SK-N-SH (cell line): ENCODE results near the gene C8B. TPM values are rescaled to one million over a fixed set of nuclear protein-coding genes. Genes with fewer than 3 reads are reported as not detected.

Experiments used
- CTCF ChIA-PET: fragments of 300-600, 350-600 bp; formaldehyde crosslinking; extraction: SDS; loops from one replicate; lab custom pipeline; 2021; lab: Yijun Ruan, JAX
- POLR2A ChIA-PET: fragments of 350-600 bp; sonication (Branson Sonifier 250); formaldehyde crosslinking; extraction: SDS; loops from one replicate; lab custom pipeline; 2020; ENCODE audit warnings: antibody characterized with exemption, inconsistent platforms; lab: Yijun Ruan, JAX
- DNase-seq: peaks from one replicate; pipeline ENCODE4 v3.0.0; 2012
- H2AFZ ChIP-seq: fragments of 200-600 bp; sonication (generic); 2 replicates; pipeline ENCODE4 v1.8.1; 2016; ENCODE audit warnings: antibody characterized with exemption, mild to moderate bottlenecking, low read depth
- H3F3A ChIP-seq: fragments of 200-600 bp; sonication (generic); replicated peaks from 2 replicates; pipeline ENCODE3; 2016; ENCODE audit warnings: antibody characterized with exemption, mild to moderate bottlenecking; ENCODE audit not compliant: insufficient read depth
- H3K27ac ChIP-seq, 2 experiments: fragments of 200-500 bp in 1 of 2; fragments of 200-600 bp in 1 of 2; sonication (Bioruptor generic) in 1 of 2; sonication (generic), shearing (Covaris generic) in 1 of 2; 2 replicates each; pipeline versions ENCODE4 v1.5.1 to v1.6.1; 2014 to 2016; ENCODE audit warnings: low read depth in 2 of 2, inconsistent platforms in 1 of 2, low read length in 1 of 2, mild to moderate bottlenecking in 1 of 2, mixed read lengths in 1 of 2
- H3K27me3 ChIP-seq: fragments of 200-600 bp; sonication (generic), shearing (Covaris generic); 2 replicates; pipeline ENCODE4 v1.6.1; 2016; ENCODE audit warnings: mixed run types; ENCODE audit not compliant: insufficient read depth
- H3K36me3 ChIP-seq, 2 experiments: fragments of 200-500 bp in 1 of 2; fragments of 200-600 bp in 1 of 2; sonication (Bioruptor generic) in 1 of 2; sonication (generic) in 1 of 2; replicated peaks in 1 of 2; 2 replicates each; pipeline versions ENCODE3 to v1.5.1; 2014 to 2016; ENCODE audit warnings: low read length in 1 of 2, mild to moderate bottlenecking in 1 of 2; ENCODE audit not compliant: insufficient read depth in 2 of 2, control insufficient read depth in 1 of 2
- H3K4me1 ChIP-seq, 2 experiments: fragments of 200-500 bp in 1 of 2; fragments of 200-600 bp in 1 of 2; sonication (Bioruptor generic) in 1 of 2; sonication (generic), shearing (Covaris generic) in 1 of 2; 2 replicates each; pipeline versions ENCODE4 v1.5.1 to v1.6.1; 2014 to 2016; ENCODE audit warnings: low read depth in 1 of 2, low read length in 1 of 2, mixed run types in 1 of 2; ENCODE audit not compliant: insufficient read depth in 2 of 2, control insufficient read depth in 1 of 2
- H3K4me2 ChIP-seq: fragments of 200-600 bp; sonication (generic), shearing (Covaris generic); 2 replicates; pipeline ENCODE4 v1.6.1; 2017; ENCODE audit warnings: mixed run types
- H3K4me3 ChIP-seq, 2 experiments: fragments of 200-500 bp in 1 of 2; fragments of 200-600 bp in 1 of 2; sonication (Bioruptor generic) in 1 of 2; sonication (generic), shearing (Covaris generic) in 1 of 2; 2 replicates each; pipeline versions ENCODE4 v1.5.1 to v1.8.1; 2014 to 2016; ENCODE audit warnings: low read depth in 2 of 2, inconsistent platforms in 1 of 2, low read length in 1 of 2, mild to moderate bottlenecking in 1 of 2, mixed read lengths in 1 of 2, moderate library complexity in 1 of 2
- H3K79me2 ChIP-seq: fragments of 200-600 bp; sonication (generic); 2 replicates; pipeline ENCODE4 v1.8.1; 2017; ENCODE audit warnings: mild to moderate bottlenecking; ENCODE audit not compliant: insufficient read depth
- H3K9ac ChIP-seq: fragments of 200-600 bp; sonication (generic); 2 replicates; pipeline ENCODE4 v1.6.1; 2017; ENCODE audit warnings: mixed run types
- H3K9me2 ChIP-seq: fragments of 200-600 bp; sonication (generic); 2 replicates; pipeline ENCODE4 v1.6.1; 2017; ENCODE audit warnings: mixed run types
- H3K9me3 ChIP-seq: fragments of 200-600 bp; sonication (generic); 2 replicates; pipeline ENCODE4 v1.6.1; 2017; ENCODE audit warnings: mixed run types, mild to moderate bottlenecking, moderate library complexity
- H4K20me1 ChIP-seq: fragments of 200-600 bp; sonication (generic); 2 replicates; pipeline ENCODE4 v1.6.1; 2017; ENCODE audit warnings: mild to moderate bottlenecking, mixed run types; ENCODE audit not compliant: insufficient read depth
- EP300 ChIP-seq, 2 experiments: IDR thresholded peaks; 2 replicates each; pipeline versions ENCODE4 v1.4.0 to v1.6.1; 2012; ENCODE audit warnings: borderline replicate concordance in 1 of 2, low read depth in 1 of 2, low read length in 1 of 2
- EZH2phosphoT487 ChIP-seq: fragments of 200-600 bp; sonication (generic); IDR thresholded peaks from 2 replicates; pipeline ENCODE4 v1.6.1; 2017; ENCODE audit warnings: low read depth, mixed run types, mild to moderate bottlenecking, antibody characterized with exemption, moderate library complexity, borderline replicate concordance
- FOXJ3 ChIP-seq: sonication (generic); formaldehyde crosslinking; IDR thresholded peaks from 2 replicates; pipeline ENCODE4 v1.5.1; 2020; ENCODE audit warnings: mild to moderate bottlenecking, missing genetic modification reagents
- FOXM1 ChIP-seq: IDR thresholded peaks from 2 replicates; pipeline ENCODE4 v1.4.0; 2012; ENCODE audit warnings: low read depth, mild to moderate bottlenecking
- GABPA ChIP-seq: IDR thresholded peaks from 2 replicates; pipeline ENCODE4 v1.4.0; 2012; ENCODE audit warnings: low read depth, mild to moderate bottlenecking
- GATA2 ChIP-seq: sonication (generic); formaldehyde crosslinking; IDR thresholded peaks from 2 replicates; pipeline ENCODE4 v1.5.0; 2020; ENCODE audit warnings: mild to moderate bottlenecking, missing genetic modification reagents
- JUND ChIP-seq: IDR thresholded peaks from 2 replicates; pipeline ENCODE4 v1.4.0; 2012
- NFIC ChIP-seq: IDR thresholded peaks from 2 replicates; pipeline ENCODE4 v1.4.0; 2012; ENCODE audit warnings: borderline replicate concordance
- NRF1 ChIP-seq: IDR thresholded peaks from 2 replicates; pipeline ENCODE4 v1.6.1; 2012; ENCODE audit warnings: low read depth, mild to moderate bottlenecking, low read length
- POLR2AphosphoS5 ChIP-seq: IDR thresholded peaks from 2 replicates; pipeline ENCODE4 v1.6.1; 2012; ENCODE audit warnings: low read depth, low read length
- RCOR1 ChIP-seq: fragments of 150-350 bp; IDR thresholded peaks from 2 replicates; pipeline ENCODE4 v1.6.1; 2017; ENCODE audit warnings: antibody characterized with exemption, low read length
- RXRA ChIP-seq: IDR thresholded peaks from 2 replicates; pipeline ENCODE4 v1.4.0; 2012; ENCODE audit warnings: low read depth, mild to moderate bottlenecking, borderline replicate concordance
- SMC3 ChIP-seq: IDR thresholded peaks from 2 replicates; pipeline ENCODE4 v1.6.1; 2012; ENCODE audit warnings: low read depth, low read length, improper control_type of control experiment
- TCF12 ChIP-seq: IDR thresholded peaks from 2 replicates; pipeline ENCODE4 v1.4.0; 2012
- TEAD4 ChIP-seq: IDR thresholded peaks from 2 replicates; pipeline ENCODE4 v1.4.0; 2012; ENCODE audit warnings: mild to moderate bottlenecking, borderline replicate concordance; ENCODE audit not compliant: insufficient read depth
- YY1 ChIP-seq: IDR thresholded peaks from 2 replicates; pipeline ENCODE4 v1.4.0; 2012; ENCODE audit warnings: low read depth, mild to moderate bottlenecking
- WGBS: methylation state at CpG from one replicate; pipeline ENCODE4 v1.1.6; 2017; ENCODE audit warnings: low lambda C conversion rate; 5-methylcytosine and 5-hydroxymethylcytosine counted together
- polyA plus RNA-seq, 3 experiments: library from polyadenylated mRNA; depleted of rRNA; stranded (reverse); fragments of >200 nt; gene quantifications; 2 replicates each; pipeline ENCODE4 v1.2.3, GENCODE V29; 2012
- TF ChIP-seq, protein P1 (sequence below): IDR thresholded peaks from 2 replicates; pipeline ENCODE4 v1.4.0; 2012; ENCODE audit warnings: low read depth, borderline replicate concordance
- TF ChIP-seq, protein P2 (sequence below): fragments of 200-600 bp; sonication (generic); IDR thresholded peaks from 2 replicates; pipeline ENCODE4 v1.6.1; 2017; ENCODE audit warnings: antibody characterized with exemption, mild to moderate bottlenecking, moderate library complexity
- TF ChIP-seq, protein P3 (sequence below): IDR thresholded peaks from 2 replicates; pipeline ENCODE4 v1.4.0; 2012; ENCODE audit warnings: low read depth
- TF ChIP-seq, protein P4 (sequence below): fragments of 150-350 bp; IDR thresholded peaks from 2 replicates; pipeline ENCODE4 v1.6.1; 2016; ENCODE audit warnings: mild to moderate bottlenecking, low read depth, low read length
- TF ChIP-seq, protein P5 (sequence below): fragments of 150-350 bp; IDR thresholded peaks from 2 replicates; pipeline ENCODE4 v1.6.1; 2017; ENCODE audit warnings: antibody characterized with exemption, low read length, low read depth, borderline replicate concordance

The C8B gene
- polyA plus RNA-seq, 1 of the 3 experiments (the other 2 are of a cell fraction), result not detected

DNA sequence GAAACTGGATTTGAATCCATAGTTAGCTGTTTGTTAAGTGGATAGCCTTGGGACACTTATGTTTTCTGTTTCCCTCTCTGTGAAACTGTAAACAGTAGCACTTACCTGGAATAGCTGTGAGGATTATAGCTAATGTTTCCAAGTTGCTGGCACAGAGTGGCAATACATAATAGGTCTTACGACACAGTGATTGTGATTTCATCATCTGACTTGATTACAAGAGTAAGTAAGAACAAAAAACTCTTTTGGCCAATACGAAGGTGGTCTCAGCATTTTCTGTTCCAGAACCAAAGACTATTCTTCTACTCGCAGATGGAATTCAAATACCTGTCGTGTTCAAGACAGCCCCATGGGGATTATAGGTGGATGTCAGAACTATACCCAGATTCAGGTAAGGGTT is 2.1 kb downstream of the C8B start:
- peaks cover 0 to 2% of the 10 kb centered on the region in 2 experiments; a peak in 2 of 4 replicates for H3K4me1 ChIP-seq
- CTCF ChIA-PET, result no interaction called here
- WGBS, result 78% methylated on average over 4 of the region's 4 CpGs
- DNase-seq, result no peak
- no peak overlapping the region for H3K4me3 ChIP-seq
- no peak overlapping the region for H3K27ac ChIP-seq
- no peaks in the 10 kb centered on the region for H3K79me2 ChIP-seq
- TF ChIP-seq, protein P1, sequence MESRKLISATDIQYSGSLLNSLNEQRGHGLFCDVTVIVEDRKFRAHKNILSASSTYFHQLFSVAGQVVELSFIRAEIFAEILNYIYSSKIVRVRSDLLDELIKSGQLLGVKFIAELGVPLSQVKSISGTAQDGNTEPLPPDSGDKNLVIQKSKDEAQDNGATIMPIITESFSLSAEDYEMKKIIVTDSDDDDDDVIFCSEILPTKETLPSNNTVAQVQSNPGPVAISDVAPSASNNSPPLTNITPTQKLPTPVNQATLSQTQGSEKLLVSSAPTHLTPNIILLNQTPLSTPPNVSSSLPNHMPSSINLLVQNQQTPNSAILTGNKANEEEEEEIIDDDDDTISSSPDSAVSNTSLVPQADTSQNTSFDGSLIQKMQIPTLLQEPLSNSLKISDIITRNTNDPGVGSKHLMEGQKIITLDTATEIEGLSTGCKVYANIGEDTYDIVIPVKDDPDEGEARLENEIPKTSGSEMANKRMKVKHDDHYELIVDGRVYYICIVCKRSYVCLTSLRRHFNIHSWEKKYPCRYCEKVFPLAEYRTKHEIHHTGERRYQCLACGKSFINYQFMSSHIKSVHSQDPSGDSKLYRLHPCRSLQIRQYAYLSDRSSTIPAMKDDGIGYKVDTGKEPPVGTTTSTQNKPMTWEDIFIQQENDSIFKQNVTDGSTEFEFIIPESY, result no peak
- TF ChIP-seq POLR2AphosphoS5 (no peak), FOXM1 (no peak), RXRA (no peak), NRF1 (no peak), EP300 (IDR thresholded peaks at IDR 0.05; ENCODE audit: borderline replicate concordance in 1 of 2, low read depth in 1 of 2, low read length in 1 of 2) (no peak), GATA2 (no peak), YY1 (no peak), JUND (no peak), TCF12 (no peak), TEAD4 (no peak), SMC3 (no peak)
- TF ChIP-seq, protein P2, sequence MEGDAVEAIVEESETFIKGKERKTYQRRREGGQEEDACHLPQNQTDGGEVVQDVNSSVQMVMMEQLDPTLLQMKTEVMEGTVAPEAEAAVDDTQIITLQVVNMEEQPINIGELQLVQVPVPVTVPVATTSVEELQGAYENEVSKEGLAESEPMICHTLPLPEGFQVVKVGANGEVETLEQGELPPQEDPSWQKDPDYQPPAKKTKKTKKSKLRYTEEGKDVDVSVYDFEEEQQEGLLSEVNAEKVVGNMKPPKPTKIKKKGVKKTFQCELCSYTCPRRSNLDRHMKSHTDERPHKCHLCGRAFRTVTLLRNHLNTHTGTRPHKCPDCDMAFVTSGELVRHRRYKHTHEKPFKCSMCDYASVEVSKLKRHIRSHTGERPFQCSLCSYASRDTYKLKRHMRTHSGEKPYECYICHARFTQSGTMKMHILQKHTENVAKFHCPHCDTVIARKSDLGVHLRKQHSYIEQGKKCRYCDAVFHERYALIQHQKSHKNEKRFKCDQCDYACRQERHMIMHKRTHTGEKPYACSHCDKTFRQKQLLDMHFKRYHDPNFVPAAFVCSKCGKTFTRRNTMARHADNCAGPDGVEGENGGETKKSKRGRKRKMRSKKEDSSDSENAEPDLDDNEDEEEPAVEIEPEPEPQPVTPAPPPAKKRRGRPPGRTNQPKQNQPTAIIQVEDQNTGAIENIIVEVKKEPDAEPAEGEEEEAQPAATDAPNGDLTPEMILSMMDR, result no peak
- no peak overlapping the region for H2AFZ ChIP-seq
- H3K9ac ChIP-seq, result no peak overlapping the region
- POLR2A ChIA-PET, result no interaction called here
- no peaks in the 10 kb centered on the region for H3K9me3 ChIP-seq
- H3K4me2 ChIP-seq, result no peak overlapping the region
- no peaks in the 10 kb centered on the region for H3K36me3 ChIP-seq
- H3K27me3 ChIP-seq, result no peaks in the 10 kb centered on the region
- no peaks in the 10 kb centered on the region for H3F3A ChIP-seq
- no peaks in the 10 kb centered on the region for H3K9me2 ChIP-seq
- H4K20me1 ChIP-seq, result no peaks in the 10 kb centered on the region

DNA sequence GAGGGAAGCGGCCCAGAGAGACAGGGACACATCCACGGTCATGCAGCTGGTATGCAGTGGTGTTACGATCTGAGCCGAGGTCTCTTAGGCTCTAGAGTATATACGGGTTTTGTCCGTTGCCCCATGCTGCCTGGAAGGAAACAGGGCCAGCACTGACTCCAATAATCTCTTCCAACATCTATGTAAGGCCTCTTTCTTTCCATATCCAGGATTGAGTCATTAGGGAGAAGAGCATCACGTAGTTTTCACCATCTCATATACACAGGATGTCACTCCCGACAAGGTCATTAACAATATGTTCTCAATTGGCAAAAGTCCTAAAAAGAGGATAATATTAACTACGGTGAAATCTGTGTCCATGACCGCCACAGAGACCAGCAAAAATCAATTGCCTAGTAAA is 4.4 kb downstream of the C8B start:
- no peaks in the 10 kb centered on the region for H4K20me1 ChIP-seq
- TF ChIP-seq EP300 (IDR thresholded peaks at IDR 0.05; ENCODE audit: borderline replicate concordance in 1 of 2, low read depth in 1 of 2, low read length in 1 of 2) (no peak), TCF12 (no peak), YY1 (no peak), NFIC (no peak), FOXM1 (no peak), TEAD4 (no peak), GABPA (no peak), RCOR1 (no peak), POLR2AphosphoS5 (no peak), EZH2phosphoT487 (no peak), FOXJ3 (no peak)
- TF ChIP-seq, protein P3, sequence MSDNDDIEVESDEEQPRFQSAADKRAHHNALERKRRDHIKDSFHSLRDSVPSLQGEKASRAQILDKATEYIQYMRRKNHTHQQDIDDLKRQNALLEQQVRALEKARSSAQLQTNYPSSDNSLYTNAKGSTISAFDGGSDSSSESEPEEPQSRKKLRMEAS, result no peak
- TF ChIP-seq, protein P4, sequence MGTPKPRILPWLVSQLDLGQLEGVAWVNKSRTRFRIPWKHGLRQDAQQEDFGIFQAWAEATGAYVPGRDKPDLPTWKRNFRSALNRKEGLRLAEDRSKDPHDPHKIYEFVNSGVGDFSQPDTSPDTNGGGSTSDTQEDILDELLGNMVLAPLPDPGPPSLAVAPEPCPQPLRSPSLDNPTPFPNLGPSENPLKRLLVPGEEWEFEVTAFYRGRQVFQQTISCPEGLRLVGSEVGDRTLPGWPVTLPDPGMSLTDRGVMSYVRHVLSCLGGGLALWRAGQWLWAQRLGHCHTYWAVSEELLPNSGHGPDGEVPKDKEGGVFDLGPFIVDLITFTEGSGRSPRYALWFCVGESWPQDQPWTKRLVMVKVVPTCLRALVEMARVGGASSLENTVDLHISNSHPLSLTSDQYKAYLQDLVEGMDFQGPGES, result no peak
- TF ChIP-seq, protein P5, sequence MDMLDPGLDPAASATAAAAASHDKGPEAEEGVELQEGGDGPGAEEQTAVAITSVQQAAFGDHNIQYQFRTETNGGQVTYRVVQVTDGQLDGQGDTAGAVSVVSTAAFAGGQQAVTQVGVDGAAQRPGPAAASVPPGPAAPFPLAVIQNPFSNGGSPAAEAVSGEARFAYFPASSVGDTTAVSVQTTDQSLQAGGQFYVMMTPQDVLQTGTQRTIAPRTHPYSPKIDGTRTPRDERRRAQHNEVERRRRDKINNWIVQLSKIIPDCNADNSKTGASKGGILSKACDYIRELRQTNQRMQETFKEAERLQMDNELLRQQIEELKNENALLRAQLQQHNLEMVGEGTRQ, result no peak

More for the DNA sequence above, 4.4 kb downstream of the C8B start:
- Histone ChIP-seq H3K9me2 (no peaks in the 10 kb centered on the region), H2AFZ (no peak overlapping the region), H3K79me2 (no peaks in the 10 kb centered on the region), H3K9me3 (no peaks in the 10 kb centered on the region), H3K27me3 (no peaks in the 10 kb centered on the region), H3K36me3 (no peaks in the 10 kb centered on the region), H3K9ac (no peak overlapping the region), H3K27ac (no peak overlapping the region), H3K4me1 (peaks cover 0 to 14% of the 10 kb centered on the region in 2 experiments; a peak in 2 of 4 replicates), H3F3A (no peaks in the 10 kb centered on the region), H3K4me2 (no peak overlapping the region), H3K4me3 (no peak overlapping the region)
- ChIA-PET POLR2A (no interaction called here), CTCF (no interaction called here)
- WGBS, result 82% methylated on average over 9 of the region's 10 CpGs
- DNase-seq, result no peak
